ENCODE data around the gene SPAG16. TPM values are rescaled to one million over a fixed set of nuclear protein-coding genes. Genes with fewer than 3 reads are reported as not detected.

The SPAG16 gene
- total and polyA plus RNA-seq, 2 donors (not counting 1 experiment from before 2014, with no cell fraction given): 3.4 to 8.6 TPM

GRCh38 chr2:213861638-213862037, 577.4 kb downstream of the SPAG16 start:
- ATAC-seq (ENCODE audit: low read depth) (no peak), DNase-seq (no peak)
- Histone ChIP-seq H3K4me3 (ENCODE audit: control extremely low read depth in 1 of 5, extremely low read depth in 1 of 5, insufficient read depth in 1 of 5, low read depth in 2 of 5, low read length in 4 of 5) (no peak overlapping the region), H3K27me3 (replicated peaks in 1 of 4; ENCODE audit: control extremely low read depth in 1 of 4, control insufficient read depth in 3 of 4, insufficient read depth in 4 of 4, low read length in 3 of 4) (no peaks in the 10 kb centered on the region), H3K27ac (ENCODE audit: low read length in 2 of 2) (no peak overlapping the region), H3K9ac (ENCODE audit: low read length) (no peak overlapping the region), H3K4me1 (ENCODE audit: control insufficient read depth in 2 of 2, insufficient read depth in 2 of 2, low read length in 2 of 2) (no peaks in the 10 kb centered on the region), H3K79me2 (ENCODE audit: control insufficient read depth, insufficient read depth, low read length) (no peaks in the 10 kb centered on the region), H4K20me1 (ENCODE audit: control insufficient read depth, insufficient read depth, low read length, poor library complexity, severe bottlenecking) (no peaks in the 10 kb centered on the region), H3K9me3 (ENCODE audit: control extremely low read depth in 1 of 3, control insufficient read depth in 2 of 3, insufficient read depth in 1 of 3, low read length in 2 of 3) (no peaks in the 10 kb centered on the region), H2AFZ (ENCODE audit: insufficient read depth, low read depth, low read length, poor library complexity, severe bottlenecking) (no peak overlapping the region), H3K36me3 (replicated peaks in 1 of 2; ENCODE audit: control extremely low read depth in 1 of 2, control insufficient read depth in 1 of 2, extremely low read depth in 1 of 2, insufficient read depth in 2 of 2, low read length in 1 of 2) (no peaks in the 10 kb centered on the region), H3K4me2 (replicated peaks; ENCODE audit: low read depth, low read length, poor library complexity, severe bottlenecking) (no peak overlapping the region)
- no peak overlapping the region for H3K27ac Mint-ChIP-seq
- H3K27me3 Mint-ChIP-seq: no peaks in the 10 kb centered on the region
- ChIA-PET POLR2A (no interaction called here), CTCF (interaction anchor here (0.7 kb wide), 1 partner anchor 15 kb away, joined by 3 read pairs; no protein-coding TSS in a partner anchor)
- no peak for TF ChIP-seq CTCF (IDR thresholded peaks at IDR 0.05)
- no peak for TF ChIP-seq EZH2 (IDR thresholded peaks at IDR 0.05; ENCODE audit: borderline replicate concordance, insufficient read depth, low read depth, low read length, poor library complexity, severe bottlenecking)
- H3K4me3 Mint-ChIP-seq: no peak overlapping the region
- no peaks in the 10 kb centered on the region for H3K4me1 Mint-ChIP-seq
- no peaks in the 10 kb centered on the region for H3K9me3 Mint-ChIP-seq (ENCODE audit: insufficient read depth)
- intact Hi-C loops (cut with micrococcal nuclease): no loop called here

DNA sequence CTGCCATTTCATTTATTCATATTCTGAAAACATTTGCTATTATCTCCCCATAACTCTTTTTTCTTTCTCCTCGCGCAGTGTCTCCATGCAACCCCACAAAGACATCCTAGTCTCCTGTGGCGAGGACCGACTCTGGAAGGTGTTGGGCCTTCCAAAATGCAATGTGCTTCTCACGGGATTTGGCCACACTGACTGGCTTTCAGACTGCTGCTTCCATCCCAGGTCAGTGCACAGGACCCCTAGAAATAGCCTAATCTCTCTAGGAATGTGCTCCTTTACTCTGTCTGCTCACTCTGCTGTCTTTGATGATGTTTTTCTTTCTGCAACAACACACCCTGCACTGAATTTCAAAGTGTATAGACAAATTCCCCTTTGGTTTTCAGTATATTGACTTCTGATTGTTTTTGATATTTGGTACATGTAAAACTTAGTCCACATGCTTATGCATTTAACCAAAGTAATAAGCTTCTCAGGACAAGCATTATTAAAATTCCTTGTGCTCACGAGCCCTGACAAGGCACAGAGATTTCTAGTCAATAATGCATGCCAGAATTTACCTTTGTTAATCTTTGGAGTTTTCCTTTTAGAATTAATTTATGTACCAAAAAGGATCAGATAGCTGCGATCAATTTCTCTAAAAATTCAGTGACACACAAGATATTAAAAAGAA, 578.3 kb downstream of the SPAG16 start:
- H3K4me1 Mint-ChIP-seq: no peaks in the 10 kb centered on the region

More for the DNA sequence above, 578.3 kb downstream of the SPAG16 start:
- no peaks in the 10 kb centered on the region for H3K79me2 ChIP-seq (ENCODE audit: control insufficient read depth, insufficient read depth, low read length)
- H3K4me3 ChIP-seq (ENCODE audit: control extremely low read depth in 1 of 5, extremely low read depth in 1 of 5, insufficient read depth in 1 of 5, low read depth in 2 of 5, low read length in 4 of 5): no peak overlapping the region
- ChIA-PET POLR2A (no interaction called here), CTCF (interaction anchor here (0.7 kb wide), 1 partner anchor 14 kb away, joined by 3 read pairs; no protein-coding TSS in a partner anchor)
- H3K9me3 ChIP-seq (ENCODE audit: control extremely low read depth in 1 of 3, control insufficient read depth in 2 of 3, insufficient read depth in 1 of 3, low read length in 2 of 3): no peaks in the 10 kb centered on the region
- Mint-ChIP-seq H3K27me3 (no peaks in the 10 kb centered on the region), H3K27ac (no peak overlapping the region), H3K4me3 (no peak overlapping the region), H3K9me3 (ENCODE audit: insufficient read depth) (no peaks in the 10 kb centered on the region)
- H4K20me1 ChIP-seq (ENCODE audit: control insufficient read depth, insufficient read depth, low read length, poor library complexity, severe bottlenecking): no peaks in the 10 kb centered on the region
- no peak for DNase-seq
- TF ChIP-seq EZH2 (IDR thresholded peaks at IDR 0.05; ENCODE audit: borderline replicate concordance, insufficient read depth, low read depth, low read length, poor library complexity, severe bottlenecking) (no peak), CTCF (IDR thresholded peaks at IDR 0.05) (no peak)
- H3K36me3 ChIP-seq (replicated peaks in 1 of 2; ENCODE audit: control extremely low read depth in 1 of 2, control insufficient read depth in 1 of 2, extremely low read depth in 1 of 2, insufficient read depth in 2 of 2, low read length in 1 of 2): no peaks in the 10 kb centered on the region
- no peak overlapping the region for H3K9ac ChIP-seq (ENCODE audit: low read length)
- H3K4me1 ChIP-seq (ENCODE audit: control insufficient read depth in 2 of 2, insufficient read depth in 2 of 2, low read length in 2 of 2): no peaks in the 10 kb centered on the region
- 91% methylated on average over 6 of the region's 7 CpGs for WGBS (ENCODE audit: insufficient coverage)
- H3K27me3 ChIP-seq (replicated peaks in 1 of 4; ENCODE audit: control extremely low read depth in 1 of 4, control insufficient read depth in 3 of 4, insufficient read depth in 4 of 4, low read length in 3 of 4): no peaks in the 10 kb centered on the region
- H3K27ac ChIP-seq (ENCODE audit: low read length in 2 of 2): no peak overlapping the region
- no peak overlapping the region for H2AFZ ChIP-seq (ENCODE audit: insufficient read depth, low read depth, low read length, poor library complexity, severe bottlenecking)
- no peak overlapping the region for H3K4me2 ChIP-seq (replicated peaks; ENCODE audit: low read depth, low read length, poor library complexity, severe bottlenecking)
- intact Hi-C loops (cut with micrococcal nuclease): no loop called here
- ATAC-seq (ENCODE audit: low read depth): no peak

All from B cell (primary cell).